CD4-positive, alpha-beta T cell treated with Interleukin-15 for 1 hour (primary cell): ENCODE data around the gene TRIOBP.
"Not testable (repeated sequence)": the region's sequence is repeated elsewhere in the genome, so short reads cannot be mapped to it uniquely, and the experiment has no call there.

Experiments
- DNase-seq: peaks from one replicate; pipeline ENCODE4 v3.0.0-alpha.2; 2020

TRIOBP gene

DNA sequence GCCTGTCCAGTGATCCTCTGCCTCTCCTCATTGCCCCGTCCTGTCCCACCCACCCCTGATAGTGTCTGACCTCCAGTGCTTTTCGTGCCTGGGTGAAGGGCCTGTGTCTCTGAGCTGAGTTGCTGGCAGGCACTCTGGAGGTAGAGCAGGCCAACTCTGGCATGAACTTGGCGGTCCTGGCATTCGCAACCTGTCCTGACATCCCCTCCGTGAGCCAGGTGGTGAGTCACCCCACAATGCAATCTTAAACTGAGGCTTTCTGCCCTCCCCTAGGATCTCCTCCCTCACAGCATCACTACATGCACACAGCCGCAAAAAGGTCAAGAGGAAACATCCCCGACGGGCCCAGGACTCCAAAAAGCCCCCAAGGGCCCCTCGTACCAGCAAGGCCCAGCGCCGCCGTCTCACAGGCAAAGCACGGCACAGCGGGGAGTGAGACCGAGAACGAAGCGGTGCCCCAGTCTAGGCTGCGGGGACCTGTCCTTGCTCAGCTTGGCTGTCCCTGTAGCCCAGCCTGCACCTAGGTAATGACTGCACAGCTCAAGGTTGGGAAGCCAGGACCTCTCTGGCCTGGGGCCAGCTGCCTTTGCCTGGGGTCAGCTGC is 5.8 kb upstream of the TRIOBP start:
- no peak for DNase-seq

DNA sequence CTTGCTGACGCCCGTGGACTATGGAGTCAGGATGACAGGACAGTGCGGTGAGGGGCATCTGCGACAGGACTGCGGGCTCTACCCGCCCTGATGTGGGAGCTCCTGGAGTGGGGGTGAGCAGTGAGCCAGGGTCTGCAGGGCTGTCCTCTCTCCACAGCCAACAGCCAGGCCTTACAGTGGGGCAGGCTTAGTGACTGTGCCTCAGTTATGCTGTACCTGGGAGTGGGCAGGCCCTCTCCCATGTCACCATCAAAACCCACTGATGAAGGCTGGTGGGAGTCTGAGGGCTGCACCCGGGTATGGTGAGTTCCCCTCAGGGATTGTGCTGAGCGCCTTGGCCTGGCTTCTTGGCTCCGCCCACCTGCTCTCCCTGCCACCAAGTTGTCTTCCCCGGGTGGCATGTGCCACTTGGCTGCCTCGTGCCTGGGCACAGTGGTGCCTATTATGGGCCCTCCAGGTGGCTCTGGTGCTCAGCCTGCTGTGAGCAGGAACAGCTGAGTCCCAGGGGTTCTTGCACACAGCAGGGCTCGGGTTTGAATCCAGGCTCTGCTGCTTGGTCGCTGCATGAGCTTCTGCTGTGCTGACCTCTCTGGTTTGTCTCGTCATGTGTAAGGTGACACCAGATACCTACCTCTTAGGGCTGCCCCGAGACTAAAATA is 4.1 kb upstream of the TRIOBP start:
- no peak for DNase-seq

DNA sequence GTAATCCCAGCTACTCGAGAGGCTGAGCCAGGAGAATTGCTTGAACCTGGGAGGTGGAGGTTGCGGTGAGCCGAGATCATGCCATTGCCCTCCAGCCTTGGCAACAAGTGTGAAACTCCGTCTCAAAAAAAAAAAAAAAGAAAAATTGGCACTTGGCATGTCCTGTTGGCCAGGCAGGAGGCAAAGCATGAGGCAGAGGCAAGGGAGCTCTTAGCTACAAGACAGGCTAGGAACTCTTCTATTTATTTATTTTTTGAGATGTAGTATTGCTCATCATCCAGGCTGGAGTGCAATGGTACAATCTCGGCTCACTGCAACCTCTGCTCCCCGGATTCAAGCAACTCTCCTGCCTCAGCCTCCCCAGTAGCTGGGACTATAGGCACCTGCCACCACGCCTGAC is 2.7 kb upstream of the TRIOBP start:
- not testable (repeated sequence) for DNase-seq

DNA sequence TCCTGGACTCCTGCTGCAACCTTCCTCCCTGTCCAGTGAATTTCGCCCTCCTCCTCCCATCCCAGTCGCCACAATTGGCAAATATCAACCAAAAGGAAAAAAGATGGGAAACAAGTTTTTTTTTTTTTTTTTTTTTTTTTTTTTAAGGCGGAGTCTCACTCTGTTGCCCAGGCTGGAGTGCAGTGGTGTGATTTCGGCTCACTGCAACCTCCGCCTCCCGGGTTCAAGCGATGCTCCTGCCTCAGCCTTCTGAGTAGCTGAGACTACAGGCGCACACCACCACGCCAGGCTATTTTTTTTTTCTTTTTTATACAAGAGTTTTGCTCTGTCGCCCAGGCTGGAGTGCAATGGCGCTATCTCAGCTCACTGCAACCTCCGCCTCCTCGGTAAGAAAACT is 590 bp upstream of the TRIOBP start:
- DNase-seq, result not testable (repeated sequence)

DNA sequence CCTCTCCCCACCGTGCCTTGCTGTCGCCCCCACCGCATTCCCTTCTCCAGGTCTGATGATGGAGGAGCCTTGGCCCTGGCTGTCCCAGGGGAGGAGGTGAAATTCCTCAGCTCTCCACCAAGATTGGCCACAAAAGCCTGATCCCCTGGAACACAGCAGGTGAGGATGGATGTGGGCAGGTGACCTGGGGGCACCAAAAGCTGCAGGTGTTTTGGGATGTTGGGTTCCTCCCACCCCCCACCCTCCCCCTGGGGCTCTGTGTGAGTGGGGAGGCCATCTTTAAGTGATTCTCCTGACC is 639 bp downstream of the TRIOBP start:
- no peak for DNase-seq

DNA sequence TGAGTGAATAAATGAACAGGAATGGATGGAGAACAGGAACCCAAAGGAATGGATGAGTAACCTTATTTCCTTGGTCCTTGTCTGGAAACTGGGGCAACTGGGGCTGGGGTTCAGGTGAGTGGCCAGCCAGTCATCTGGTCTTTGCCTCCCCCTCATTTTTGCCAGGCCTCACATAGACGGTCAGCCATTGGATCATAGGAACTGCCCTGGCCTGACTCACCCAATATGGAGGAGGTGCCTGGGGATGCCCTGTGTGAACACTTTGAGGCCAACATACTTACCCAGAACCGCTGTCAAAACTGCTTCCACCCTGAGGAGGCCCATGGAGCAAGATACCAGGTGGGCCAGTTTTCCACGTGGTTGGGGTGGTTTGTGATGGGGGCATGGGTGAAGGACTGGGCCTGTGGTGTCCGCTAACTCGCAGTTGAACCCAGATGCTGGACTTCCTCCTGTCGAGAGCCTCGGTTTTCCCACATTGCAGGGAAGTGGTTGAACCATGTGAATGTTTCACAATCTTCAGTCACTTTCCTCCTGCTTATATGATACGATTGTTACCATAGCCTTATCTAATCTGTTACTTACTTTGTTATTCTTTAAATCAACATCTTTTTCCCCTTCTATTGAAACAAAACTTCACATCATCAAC is 4.4 kb downstream of the TRIOBP start:
- peak; percentile 23 for DNase-seq

DNA sequence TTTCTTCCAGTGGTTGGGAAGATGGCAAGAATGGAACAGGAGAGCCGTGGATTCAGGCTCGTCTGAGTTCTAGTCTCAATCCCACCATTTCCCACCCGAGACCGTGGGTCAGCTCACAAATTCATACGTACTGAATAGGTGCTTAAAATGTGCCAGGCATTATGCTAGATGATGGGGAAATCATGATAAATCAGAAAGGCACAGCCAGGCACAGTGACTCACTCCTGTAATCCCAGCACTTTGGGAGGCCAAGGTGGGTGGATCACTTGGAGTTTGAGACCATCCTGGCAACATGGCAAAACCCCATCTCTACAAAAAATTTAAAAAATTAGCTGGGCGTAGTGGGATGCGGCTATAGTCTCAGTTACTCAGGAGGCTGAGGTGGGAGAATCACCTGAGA is 7.1 kb downstream of the TRIOBP start:
- DNase-seq, result no peak

DNA sequence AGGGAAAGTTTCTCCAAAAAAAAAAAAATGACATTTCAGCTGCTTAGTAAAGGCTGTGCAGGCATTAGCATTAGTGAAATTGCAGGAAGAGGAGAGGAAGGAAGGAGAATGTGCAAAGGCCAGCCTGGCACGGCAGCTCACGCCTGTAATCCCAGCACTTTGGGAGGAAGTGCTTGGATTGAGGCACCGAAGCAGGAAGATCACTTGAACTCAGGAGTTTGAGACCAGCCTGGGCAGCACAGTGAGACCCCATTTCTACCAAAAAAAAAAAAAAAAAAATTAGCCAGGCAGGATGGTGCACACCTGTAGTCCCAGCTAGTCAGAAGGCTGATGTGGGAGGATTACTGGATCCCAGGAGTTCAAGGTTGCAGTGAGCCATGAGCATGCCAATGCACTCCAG is 7.8 kb downstream of the TRIOBP start:
- DNase-seq, result no peak

DNA sequence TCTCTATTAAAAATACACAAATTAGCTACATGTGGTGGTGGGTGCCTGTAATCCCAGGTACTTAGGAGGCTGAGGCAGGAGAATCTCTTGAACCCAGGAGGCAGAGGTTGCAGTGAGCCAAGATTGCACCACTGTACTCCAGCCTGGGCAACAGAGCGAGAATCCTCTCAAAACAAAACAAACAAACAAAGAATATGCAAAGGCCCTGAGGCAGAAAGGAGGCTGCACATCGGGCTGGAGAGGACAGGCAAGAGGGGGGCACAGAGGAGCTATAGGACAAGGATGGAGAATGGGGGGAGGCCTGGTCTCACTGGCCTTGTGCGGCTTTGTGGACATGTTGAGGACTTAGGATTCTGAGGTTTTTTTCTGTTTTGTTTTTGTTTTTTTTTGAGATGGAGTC is 8.4 kb downstream of the TRIOBP start:
- no peak for DNase-seq

DNA sequence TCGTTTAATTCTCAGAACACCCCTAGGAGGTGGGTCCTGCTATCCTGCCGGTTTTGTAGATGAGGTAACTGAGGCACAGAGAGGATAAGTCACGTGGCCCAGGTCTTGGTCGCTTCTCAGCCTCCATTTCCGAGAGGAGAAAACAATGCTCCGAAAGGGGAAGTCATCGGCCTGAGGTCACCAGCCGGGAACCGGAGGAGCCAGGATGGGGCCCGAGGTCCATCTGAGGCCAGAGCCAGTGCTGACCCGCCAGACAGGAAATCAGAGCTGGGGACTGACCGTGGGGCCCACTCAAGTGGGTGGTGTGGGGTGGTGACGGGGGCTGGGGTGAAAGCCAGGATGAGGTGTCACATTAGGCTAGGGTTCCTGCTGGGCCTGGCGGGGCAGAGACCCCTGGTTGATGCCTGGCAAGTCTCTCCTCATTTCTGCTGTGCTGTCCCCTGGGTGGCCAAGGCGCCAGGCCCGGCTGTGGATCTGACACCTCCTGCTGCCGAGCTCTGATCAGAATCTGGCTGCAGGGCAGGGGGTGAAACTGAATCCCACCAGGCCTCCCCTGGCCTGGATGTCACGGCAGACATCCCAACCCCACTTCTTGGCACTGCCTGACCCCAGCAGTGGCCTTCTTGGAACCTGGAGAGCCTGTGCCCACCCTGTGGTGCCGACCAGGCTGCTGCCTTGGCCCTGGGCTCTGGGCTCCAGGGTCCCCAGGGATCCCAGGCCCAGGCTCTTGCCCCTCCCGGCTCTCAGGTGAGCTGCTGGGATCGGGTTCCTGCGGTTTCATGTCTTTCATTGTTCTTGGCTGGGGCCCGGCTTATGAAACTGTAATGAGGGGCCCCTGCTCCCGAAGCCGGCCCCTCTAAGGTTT is 12.0 kb downstream of the TRIOBP start:
- DNase-seq, result no peak

DNA sequence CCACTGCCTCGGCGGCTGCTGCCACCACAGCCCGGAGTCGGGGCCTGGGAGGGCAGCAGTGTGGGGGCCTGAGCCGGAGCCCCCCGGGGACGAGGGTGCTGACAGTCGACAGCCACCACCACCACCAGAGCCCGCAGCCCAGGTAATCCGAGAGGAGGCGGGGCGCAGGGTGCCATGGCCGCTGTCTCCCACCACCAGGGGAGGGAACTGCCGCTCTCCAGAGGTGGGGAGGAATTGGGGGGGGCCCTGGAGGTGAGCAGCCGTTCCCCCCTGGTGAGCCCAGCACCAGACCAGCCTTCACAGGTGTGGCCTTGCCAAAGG is 12.6 kb downstream of the TRIOBP start:
- DNase-seq, result no peak

DNA sequence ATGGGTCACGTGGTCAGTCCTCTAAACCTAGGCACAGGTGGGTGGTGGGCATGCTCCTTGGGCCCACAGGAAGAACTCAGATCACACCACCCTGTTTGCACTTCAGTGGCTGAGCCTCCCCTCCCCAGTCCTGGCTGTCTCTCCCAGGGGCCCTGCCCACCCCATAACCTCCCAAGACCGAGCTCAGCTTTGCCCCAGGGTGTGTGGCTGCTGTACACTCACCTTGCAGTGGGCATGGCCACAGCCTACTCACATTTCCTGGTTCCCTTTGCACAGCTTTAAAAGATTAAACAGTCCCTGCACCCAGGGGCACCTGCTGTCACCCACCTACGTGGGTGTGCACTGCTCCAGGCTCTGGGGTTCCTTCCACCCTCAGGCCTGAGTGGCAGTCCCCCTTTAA is 13.8 kb downstream of the TRIOBP start:
- DNase-seq, result no peak

DNA sequence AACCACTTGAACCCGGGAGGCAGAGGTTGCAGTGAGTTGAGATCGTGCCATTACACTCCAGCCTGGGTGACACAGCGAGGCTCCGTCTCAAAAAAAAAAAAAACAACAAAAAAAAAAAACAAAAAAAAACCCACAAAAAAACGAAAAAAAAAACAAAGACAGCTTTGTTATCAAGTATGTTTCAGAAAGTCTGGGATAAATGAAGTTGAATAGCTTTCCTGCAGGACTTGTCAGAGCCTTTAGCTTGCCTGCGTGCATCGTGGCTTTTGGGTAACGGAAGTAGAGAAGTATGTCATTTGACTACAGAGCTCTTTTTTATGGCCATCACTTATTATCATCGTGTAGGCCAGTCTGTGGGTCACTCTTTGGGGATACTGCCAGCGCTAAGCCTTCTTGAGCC is 14.6 kb downstream of the TRIOBP start:
- DNase-seq, result no peak

DNA sequence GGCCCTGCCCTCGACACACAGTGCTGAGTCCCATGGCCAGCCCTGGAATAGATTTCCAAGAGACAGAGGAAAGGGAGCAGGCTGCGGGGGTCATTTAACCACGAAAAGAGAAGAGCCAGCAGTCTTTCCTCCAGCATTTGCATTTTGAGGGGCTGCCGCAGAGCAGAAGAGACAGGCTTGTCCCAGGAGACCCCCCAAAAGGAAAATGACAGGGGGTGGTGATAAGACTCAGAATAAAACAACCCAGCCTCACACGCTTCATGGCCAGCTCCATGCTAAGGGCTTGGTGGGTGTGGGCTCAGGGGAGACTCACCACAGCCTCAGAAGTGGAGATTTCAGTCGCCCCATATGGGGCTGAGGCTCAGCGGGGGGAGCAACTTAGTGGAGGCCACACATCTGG is 16.9 kb downstream of the TRIOBP start:
- no peak for DNase-seq

DNA sequence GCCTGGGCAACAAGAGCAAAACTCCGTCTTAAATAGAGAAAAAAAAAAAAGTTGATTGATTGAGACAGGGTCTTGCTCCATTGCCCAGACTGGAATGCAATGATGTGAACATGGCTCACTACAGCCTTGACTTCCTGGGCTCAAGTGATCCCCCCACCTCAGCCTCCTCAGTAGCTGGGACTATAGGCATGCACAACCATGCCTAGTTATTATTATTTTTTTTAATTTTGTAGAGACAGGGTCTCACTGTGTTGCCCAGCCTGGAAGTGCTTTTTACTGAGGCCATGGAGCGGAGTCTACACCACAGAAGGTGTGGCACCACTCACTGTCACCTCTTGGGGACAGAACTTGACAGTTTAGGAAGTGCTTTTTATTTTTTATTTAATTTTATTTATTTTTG is 17.8 kb downstream of the TRIOBP start:
- no peak for DNase-seq

DNA sequence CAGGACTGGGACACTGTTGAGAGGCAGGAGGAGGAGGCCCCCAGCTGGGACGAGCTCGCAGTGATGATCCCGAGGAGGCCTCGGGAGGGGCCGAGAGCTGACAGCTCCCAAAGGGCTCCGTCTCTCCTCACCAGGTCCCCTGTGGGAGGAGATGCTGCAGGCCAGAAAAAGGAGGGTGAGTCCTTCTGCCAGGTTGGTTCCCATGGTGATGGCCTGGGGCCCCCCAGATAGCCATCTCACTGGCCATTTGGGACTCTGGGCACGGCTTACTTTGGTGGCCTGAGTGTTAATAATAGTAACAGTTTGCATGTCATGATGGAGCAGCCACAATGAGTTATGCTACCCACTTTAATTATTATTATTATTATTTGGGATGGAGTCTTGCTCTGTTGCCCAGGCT is 18.9 kb downstream of the TRIOBP start:
- DNase-seq, result no peak

DNA sequence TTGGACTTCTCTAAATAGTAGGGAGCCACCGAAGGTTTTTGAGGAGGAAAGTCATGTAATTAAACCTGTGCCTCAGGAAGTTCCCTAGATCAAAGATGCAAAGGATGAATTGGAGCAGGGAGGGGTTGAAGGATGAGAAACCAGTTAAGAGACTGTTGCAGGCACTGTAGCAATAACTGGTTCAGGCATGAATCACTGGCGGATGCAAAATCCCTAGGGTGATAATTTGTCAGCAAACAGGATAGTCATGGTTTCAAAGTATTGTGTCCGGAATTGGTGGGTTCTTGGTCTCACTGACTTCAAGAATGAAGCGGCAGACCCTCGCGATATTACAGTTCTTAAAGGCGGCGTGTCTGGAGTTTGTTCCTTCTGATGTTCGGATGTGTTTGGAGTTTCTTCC is 19.9 kb downstream of the TRIOBP start:
- no peak for DNase-seq

DNA sequence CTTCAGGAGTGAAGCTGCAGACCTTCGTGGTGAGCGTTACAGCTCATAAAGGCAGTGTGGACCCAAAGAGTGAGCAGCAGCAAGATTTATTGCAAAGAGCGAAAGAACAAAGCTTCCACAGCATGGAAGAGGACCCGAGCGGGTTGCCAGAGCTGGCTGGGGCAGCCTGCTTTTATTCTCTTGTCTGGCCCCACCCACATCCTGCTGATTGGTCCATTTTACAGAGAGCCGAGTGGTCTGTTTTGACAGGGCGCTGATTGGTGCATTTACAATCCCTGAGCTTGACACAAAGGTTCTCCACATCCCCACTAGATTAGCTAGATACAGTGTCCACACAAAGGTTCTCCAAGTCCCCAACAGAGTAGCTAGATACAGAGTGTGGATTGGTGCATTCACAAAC is 20.4 kb downstream of the TRIOBP start:
- DNase-seq, result not testable (repeated sequence)

DNA sequence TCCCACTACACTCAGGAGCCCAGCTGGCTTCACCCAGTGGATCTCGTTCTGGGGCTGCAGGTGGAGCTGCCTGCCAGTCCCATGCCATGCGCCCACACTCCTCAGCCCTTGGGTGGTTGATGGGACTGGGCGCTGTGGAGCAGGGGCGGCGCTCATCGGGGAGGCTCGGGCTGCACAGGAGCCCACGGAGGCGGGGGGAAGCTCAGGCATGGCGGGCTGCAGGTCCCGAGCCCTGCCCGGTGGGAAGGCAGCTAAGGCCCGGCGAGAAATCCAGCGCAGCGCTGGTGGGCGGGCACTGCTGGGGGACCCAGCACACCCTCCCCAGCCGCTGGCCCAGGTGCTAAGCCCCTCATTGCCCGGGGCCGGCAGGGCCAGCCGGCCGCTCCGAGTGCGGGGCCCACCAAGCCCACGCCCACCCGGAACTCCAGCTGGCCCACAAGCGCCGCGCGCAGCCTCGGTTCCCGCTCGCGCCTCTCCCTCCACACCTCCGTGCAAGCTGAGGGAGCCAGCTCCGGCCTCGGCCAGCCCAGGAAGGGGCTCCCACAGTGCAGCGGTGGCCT is 21.0 kb downstream of the TRIOBP start:
- DNase-seq, result not testable (repeated sequence)

DNA sequence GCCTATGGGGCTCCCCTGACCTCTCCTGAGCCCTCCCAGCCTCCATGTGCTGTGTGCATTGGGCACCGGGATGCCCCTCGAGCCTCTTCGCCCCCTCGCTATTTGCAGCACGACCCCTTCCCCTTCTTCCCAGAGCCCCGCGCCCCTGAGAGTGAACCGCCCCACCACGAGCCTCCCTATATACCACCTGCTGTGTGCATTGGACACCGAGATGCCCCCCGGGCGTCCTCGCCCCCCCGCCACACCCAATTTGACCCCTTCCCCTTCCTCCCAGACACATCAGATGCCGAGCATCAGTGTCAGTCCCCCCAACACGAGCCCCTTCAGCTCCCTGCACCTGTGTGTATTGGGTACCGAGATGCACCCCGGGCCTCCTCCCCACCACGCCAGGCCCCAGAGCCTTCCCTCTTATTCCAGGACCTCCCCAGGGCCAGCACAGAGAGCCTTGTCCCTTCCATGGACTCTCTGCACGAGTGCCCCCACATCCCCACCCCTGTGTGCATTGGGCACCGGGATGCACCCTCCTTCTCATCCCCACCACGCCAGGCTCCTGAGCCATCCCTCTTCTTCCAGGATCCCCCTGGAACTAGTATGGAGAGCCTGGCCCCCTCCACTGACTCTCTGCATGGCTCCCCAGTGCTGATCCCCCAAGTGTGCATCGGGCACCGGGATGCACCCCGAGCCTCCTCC is 28.8 kb downstream of the TRIOBP start:
- no peak for DNase-seq

DNA sequence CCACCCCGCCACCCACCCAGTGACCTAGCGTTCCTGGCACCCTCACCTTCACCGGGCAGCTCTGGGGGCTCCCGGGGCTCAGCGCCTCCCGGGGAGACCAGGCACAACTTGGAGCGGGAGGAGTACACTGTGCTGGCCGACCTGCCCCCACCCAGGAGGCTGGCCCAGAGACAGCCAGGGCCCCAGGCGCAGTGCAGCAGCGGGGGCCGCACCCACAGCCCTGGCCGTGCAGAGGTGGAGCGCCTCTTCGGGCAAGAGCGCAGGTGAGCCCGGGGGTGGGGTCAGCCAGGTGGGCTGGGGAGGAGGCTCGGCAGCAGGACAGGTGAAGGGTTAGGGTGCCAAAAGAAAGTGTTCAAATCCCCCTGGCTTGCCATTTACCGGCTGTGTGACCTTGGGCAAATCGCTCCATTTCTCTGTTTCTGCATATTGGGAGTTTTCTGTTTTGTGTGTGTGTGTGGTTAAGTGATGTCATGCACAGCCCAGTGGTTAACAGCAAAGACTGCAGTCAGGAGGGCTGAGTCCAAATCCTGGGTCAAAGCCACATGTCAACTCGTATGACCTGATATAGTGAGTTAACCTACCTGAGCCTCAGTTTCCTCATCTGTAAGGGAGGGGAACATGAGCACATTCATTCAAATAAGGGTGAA is 29.5 kb downstream of the TRIOBP start:
- no peak for DNase-seq

DNA sequence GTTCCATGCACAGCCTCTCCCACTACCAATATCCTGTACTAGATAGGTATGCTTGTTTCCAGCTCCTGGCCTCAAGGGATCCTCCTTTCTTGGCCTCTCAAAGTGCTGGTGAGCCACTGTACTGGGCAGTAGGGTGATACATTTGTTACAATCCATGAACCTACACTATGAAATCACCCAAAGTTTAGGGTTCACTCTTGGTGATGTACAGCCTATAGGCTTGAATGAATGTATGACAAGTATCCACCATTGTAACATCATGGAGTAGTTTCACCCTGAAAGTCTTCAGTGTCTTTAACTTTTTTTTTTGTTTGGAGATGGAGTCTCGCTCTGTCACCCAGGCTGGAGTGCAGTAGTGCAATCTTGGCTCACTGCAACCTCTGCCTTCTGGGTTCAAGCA is 31.8 kb downstream of the TRIOBP start:
- no peak for DNase-seq
